SH-SY5Y (cell line): ENCODE data around the gene CTNND2.

Experiments
- GATA2 ChIP-seq: IDR thresholded peaks from 2 replicates; pipeline ENCODE4 v1.6.1; 2011; ENCODE audit warnings: mild to moderate bottlenecking, low read depth, low read length
- GATA3 ChIP-seq: IDR thresholded peaks from 2 replicates; pipeline ENCODE4 v1.6.1; 2011; ENCODE audit warnings: low read depth, mild to moderate bottlenecking, low read length, moderate library complexity

DNA sequence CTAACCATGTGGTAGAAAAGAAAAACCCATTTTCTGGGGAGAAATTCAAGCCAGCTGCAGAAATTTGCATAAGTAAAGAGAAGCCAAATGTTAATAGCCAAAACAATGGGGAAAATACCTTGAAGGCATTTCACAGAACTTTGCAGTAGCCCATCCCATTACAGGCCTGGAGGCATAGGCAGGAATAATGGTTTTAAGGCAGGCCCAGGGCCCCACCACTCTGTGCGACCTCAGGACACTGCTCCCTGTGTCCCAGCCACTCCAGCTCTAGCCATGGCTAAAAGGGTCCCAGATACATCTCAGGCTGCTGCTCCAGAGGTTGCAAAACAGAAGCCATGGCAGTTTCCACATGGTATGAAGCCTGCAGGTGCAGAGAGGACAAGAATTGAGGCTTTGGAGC, 253.3 kb downstream of the CTNND2 start:
- no peak for TF ChIP-seq GATA2
- TF ChIP-seq GATA3 = no peak
